ENCODE data around the gene OSBPL8.

Gene OSBPL8

DNA sequence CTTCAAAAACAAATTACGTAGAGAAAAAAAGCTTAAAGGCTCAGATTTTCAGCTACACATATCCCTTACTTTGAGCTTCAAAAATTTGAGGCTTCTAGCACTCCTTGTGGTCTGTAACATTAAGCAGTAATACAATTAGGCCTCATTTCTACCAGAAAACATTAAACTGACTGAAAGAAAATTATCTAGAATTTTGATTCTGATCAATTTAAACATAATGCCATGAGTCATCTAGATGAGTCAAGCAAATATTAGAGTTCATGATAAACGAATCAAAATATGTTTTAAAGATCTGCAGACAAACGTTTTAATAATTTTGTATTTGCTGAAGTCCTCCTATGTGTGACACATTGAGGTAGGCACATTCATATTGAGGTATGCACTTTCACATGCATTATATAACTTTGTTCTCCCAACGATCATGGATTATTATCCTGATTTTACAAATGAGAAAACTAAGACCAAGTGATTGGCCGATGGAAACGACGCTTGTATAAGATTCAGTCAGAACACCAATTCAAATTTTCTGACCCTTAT lies 4.3 kb downstream of the OSBPL8 start:
- no peak for DNase-seq

DNA sequence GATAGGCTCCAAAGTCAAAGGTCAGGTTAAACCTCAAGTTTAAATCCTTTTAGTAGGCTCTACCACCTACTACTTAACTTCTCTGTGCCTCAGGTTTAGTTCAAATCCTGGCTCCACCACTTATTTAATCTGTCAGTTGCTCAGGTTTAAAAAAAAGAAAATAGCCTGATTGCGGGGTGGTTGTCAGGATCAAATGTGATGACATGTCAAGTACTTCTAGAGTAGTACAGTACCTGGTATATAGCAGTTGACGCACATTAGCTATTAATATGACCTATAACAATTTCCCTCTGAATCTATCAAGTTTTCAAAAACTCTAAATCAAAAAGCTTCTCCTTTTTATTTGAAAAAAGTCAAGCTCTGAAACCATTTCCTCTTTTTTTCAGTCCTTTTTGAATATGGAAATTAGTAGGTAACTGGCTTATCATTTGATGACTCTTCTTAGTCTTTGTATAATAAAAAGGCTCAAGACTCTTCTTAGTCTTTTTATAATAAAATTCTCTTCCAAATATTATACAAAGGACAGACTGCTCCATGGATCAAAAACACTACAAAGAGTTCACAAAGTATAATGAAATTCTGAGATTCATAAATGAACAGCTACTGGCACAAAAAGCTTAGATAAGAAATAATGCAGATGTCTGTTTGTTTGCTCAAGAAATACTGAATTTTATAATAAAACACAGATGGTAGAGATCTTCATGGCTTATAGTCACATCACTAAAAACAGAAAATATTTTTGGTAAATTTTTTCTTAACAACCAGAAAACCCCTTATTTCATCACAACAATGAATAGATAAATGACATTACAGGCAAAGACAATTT lies 5.0 kb downstream of the OSBPL8 start:
- DNase-seq, result no peak

DNA sequence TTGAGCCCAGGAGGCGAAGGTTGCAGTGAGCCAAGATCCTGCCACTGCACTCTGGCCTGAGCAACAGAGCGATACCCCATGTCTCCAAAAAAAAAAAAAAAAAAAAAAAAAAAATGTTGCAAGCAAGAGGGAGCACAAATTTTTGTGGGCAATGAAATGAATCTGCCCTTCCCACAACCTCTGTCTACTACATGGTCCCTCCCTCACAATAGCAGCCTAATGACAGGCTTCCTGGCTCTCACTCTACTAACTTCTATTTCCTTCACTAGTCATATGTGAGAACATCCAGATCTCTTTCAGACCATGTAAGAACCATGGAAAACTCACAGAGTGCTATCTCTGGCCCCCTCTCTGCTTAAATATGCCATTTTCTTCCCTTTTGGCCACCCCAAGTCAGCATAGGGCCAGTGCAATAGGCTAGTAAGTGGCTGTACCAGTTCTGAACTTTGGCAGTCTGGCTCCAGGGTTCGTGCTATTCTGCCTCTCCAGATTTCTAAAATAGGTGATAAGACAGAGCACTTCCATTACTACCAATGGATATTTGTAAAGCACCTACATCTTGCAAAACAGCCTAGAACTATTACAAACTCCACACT lies 7.1 kb downstream of the OSBPL8 start:
- DNase-seq, result no peak

DNA sequence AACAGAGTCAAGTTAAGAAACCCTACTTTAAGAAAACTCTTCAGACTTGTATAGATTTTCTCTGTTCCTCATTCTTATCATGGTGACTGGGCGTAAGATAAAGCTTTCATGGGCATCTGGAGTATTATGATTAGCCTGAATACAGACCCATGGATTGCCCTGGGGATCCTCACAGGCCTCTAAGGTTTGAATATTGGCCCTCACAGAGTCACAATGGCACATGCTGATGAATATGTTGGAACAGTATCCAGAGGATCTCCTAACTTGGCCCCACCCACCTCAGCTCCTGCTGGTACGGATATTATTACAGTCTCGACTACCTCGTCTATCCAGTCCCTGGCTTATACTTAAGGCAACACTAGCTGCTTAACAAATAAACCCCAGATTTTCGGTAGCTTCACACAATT lies 8.1 kb downstream of the OSBPL8 start:
- no peak for DNase-seq

DNA sequence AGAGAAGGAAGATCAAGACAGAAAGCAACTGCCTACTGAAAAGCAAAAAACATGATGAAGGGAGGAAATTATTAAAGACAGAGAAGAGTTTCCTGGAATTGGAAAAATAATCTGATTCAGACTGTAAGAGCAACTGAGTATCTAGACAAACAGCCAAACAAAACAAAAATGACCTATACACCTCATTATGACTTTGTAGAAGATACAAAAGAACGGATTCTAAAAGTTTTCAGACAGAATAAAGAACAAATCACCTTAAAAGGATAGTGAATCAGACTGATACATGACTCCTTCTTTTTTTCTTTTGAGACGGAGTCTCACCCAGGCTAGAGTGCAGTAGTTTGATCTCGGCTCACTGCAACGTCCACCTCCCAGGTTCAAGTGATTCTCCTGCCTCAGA lies 10.4 kb downstream of the OSBPL8 start:
- no peak for DNase-seq

DNA sequence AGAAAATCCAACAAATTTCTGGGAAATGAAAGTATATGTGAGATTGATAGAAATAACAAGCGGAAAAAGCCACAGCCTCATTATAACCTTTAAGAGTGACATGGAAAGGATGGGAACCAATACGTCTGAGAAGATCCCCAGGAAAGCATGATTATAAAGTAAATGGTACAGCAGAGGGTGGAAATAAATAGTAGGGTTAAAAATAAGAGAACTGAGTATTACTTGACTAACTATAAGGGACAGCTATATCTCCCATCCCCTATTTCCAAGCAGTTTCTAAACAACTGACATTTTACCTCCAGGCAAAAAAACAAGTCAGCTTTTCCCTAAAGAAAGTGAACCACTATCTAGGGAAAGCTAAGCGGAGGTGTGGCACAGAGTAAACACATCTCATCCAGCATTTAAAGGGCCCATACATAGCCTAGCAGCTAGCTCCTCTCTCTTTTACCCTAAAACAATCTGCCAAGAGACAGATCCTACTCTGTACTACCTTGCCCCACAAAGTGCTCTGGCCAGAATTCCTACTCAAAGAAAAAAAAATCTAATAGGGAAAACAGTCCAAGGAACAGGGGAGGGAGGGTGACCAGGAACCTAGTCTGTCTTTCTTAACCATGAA lies 11.2 kb downstream of the OSBPL8 start:
- DNase-seq, result no peak

DNA sequence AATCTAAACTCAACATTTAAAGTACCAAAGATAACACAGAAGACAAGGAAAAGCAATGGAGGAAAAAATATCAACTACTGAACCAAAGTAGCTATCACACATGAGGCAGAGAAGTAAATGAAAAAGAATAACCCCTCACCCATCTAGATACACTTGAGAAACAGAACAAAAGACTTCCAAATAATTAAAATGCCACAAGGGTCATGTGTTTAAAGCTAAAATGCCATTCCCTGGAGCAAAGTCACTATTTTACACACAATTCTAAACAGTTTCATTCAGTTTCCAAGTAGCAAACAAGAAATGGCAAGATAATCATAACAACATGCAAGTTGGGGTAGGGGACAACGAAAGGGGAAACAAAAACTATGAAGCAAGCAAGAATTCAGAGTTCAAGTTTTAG lies 12.0 kb downstream of the OSBPL8 start:
- no peak for DNase-seq

DNA sequence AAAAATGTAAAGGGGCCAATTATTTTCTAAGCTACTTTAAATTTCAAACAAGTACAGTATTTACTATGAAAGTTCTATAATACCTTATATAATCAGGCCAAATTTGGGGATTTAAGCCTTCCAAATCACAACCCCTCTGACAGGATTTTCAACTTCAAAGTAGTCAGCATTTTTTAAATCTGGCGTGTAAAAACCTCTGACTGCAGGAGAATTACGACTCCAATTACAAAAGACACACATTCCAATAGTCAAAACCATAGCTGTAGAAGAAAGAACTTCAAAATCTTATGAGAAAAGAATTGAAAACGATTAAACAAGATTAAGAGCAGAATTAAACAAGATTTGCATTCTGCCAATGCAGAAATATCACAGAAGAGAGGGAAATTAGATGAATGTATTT lies 12.7 kb downstream of the OSBPL8 start:
- DNase-seq, result no peak

DNA sequence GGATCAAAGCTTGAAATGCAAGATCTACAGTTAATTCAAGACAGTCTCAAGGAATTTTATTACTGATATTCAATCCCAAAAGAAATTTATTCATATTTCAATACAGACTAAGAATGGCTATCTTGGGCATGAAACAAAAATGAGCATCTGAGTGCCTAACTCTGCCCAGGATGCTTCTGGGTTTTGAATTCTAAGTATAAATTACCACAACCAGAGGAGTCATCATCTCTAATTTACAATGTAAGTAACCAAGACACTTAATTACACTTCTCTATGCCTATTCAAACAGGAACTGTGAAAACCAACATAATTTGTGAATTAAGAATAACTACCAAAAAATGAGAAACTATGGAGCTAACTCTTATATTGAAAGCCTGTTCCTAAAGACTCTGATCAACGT lies 14.1 kb downstream of the OSBPL8 start:
- no peak for DNase-seq

DNA sequence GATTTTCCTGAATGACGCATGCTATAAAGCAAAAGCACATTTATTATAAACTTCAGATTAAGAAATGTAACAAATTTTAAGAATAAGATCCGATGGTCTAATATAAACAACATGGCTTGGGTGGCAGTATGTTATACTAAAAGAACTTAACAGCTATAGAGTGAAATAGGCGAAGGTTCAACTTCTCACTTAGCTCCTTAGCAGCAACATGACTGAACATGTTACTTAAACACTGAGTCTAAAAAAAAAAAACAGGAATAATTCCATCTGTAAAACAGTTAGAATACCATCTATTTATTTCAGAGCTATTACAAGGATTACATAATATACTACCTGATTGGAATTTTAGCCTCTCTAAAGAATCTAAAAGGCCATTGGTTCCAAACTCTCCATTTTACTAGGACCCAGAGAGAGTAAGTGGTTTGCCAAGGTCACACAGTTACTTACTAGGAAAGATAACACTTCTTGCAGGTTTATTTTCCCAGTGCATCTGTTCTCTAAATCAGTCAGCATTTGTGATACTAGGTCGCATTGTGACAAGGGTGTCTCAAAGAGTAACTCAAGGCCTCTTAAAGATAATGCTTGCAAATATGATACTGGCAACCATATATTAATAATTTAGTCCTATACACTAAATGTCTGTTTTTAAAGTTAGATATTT lies 14.8 kb downstream of the OSBPL8 start:
- DNase-seq, result no peak

DNA sequence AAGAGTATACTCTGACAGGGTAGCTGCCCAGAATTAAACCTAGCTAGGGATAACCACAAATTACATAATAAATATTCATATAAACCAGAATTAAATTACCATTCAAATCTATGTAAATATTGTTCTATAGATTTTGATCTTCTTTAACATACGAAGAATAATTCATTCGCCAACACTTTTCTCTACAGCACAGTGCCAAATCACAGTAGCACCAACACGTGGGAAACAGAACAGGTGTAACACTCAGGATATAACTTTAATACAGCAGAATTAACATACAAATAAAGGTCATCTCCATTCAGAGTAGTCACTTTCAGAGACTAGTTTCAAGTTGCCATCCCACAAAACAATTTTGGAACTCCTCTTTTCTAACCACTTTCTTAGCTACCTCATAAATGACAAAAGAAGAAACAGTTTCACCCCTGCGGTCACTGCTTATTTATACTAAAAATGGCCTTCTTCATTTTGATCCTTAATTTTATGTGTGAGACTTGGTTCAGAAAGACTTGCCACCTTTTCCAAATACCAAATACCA lies 15.7 kb downstream of the OSBPL8 start:
- no peak for DNase-seq

DNA sequence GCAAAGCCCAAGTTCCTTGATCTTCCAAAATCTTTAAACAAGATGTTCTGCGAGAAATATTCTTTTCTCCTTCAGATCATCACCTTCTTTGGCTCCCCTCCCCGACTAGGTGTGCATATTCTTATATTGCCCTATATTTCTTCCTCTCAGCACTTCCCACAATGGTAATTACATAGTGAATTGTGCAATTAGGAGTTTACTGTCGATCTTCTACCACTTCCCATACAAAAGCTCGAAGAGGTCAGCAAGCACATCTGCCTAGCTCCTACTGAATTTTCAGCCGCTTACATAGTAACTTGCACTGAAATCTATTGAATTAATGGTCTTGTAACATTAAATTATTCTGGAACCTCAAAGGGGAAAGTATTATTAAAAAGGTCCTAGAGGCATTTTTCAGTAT lies 16.7 kb downstream of the OSBPL8 start:
- no peak for DNase-seq

DNA sequence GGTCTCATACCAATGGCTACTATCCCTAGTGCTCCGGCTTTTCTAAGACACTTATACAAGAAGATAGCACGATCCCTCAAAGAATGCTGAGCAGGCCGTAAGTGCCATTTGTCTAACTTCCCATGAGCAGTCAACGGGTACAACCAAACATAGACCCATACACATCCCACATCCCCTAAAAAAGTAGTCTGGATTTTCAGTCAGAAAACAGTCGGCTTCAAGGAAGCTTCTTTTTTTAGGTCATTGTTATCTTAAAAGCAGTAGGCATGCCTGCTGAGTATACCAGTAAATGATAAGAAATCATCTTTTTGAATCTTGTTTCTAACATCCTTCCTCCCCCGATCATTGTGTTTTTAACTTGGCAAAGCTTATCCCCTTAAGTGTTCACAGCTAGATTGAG lies 19.8 kb downstream of the OSBPL8 start:
- no peak for DNase-seq

DNA sequence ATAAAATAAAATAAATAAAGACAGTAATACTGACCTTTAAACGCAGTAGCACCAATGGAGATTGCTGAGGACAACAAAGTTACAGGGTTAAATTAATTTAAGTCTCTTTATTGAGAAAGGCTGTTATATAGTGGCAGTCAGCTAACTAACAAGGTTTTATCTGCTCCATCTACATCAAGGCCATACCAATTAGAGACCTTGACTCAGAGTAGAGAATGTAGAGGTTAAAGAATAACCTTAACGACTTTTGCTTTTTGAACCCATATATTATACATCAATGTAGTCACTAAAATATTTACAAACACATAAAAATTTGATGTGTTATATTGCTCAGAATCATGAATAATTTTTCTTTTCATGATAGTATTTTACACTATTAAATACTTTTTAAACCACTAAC lies 21.6 kb downstream of the OSBPL8 start:
- DNase-seq, result no peak

DNA sequence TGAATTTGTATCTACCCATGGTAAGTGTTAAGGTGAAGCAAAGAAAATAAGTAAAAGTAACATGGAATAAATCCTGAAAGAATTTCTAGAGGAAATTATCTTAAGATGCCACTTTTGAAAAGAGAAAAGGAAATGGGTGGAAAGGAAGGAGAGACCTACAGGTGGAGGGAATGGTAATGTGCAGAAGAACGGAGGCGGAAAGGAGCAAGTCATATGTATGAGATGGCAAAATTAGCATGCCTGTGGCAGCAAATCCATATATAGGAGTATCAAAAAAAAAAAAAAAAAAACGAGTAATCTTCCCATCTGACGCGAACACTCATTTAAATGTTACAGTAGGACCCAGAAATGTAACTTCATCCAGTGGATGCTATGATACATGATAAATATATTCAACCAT lies 23.0 kb downstream of the OSBPL8 start:
- no peak for DNase-seq

DNA sequence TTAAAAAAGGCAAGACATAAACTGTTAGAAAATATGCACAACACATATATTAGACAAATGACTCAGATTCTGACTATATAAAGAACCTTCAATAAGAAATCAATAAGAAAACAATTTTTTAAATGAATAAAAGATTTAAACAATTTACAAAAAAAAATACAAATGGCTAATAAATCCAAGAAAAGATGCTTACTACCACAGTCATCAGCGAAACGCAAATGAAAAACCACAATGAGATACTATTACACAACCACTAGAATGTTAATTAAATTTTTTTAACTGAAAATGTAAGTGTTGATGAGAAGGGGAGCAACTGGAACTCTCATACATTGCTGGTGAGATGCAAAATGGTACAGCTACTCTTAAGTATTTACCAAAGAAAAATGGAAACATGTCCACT lies 24.4 kb downstream of the OSBPL8 start:
- DNase-seq, result no peak

DNA sequence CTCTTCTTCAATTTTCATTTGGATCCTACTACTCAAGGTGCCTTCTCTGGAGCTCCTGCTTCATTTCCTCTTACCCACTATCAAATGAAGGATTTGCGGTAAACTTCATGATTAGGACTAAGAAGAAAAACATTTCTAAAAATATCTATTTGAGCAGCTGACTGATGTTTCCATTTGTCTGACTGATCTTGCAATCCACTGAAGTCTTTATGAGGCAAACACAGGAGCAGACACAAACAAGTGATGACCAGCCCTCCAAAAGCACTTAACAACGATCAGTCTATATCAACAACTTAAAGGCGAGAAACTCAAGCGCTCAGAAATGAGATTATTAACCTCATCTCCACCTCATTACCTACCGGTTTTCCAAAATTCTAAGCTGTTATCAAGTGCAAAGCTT lies 26.2 kb downstream of the OSBPL8 start:
- no peak for DNase-seq

DNA sequence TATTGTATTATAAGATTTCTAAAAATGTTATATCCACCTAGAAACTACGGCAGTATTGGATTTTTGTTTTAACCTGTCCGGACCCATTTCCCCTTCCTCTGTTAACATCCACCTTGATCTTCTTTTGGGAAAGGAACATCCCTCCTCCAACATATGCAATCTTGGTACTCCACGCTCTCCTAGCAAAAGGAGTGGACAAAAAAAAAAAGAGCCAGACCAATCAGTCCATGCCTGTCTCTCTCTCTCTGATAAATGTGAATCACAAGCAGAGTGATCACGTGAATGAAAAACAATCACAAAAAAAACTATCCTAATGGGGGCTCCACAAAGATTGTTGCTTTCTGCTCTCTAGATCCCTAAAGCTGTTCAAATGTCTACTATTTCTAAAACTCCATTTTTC lies 27.1 kb downstream of the OSBPL8 start:
- no peak for DNase-seq

DNA sequence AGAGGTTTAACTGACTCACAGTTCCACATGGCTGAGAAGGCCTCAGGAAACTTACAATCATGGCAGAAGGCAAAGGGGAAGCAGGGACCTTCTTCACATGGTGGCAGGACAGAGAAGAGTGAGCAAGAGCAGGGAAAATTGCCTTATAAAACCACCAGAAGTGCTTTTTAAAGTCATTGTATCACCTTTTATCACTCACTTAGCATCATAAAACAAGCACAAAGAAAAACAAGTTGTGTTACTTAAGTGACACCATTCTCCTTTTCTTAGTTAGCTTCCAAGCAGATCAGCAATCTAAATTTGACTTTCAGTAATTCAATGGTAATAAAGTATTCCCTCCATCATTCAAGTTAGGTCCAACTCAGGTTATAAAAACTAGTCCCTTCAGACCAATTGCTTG lies 28.5 kb downstream of the OSBPL8 start:
- DNase-seq, result no peak

DNA sequence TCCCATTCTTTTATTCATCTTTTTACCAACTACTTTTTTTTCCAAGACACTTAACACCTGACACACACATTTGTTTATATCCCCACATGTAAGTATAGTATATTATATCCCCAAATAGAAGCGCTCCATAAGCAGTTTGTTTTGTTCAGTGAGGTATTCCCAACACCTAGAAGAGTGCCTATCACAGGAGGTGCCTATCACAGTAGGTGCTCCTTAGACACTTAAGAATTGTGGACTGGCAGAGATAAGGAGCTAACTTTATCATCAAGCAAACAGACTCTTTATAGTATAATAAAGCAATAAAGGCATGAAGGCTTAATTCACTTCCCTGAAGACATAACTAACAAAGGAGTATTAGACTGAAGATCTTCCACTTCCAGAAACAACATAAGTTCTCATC lies 29.1 kb downstream of the OSBPL8 start:
- DNase-seq, result no peak

DNA sequence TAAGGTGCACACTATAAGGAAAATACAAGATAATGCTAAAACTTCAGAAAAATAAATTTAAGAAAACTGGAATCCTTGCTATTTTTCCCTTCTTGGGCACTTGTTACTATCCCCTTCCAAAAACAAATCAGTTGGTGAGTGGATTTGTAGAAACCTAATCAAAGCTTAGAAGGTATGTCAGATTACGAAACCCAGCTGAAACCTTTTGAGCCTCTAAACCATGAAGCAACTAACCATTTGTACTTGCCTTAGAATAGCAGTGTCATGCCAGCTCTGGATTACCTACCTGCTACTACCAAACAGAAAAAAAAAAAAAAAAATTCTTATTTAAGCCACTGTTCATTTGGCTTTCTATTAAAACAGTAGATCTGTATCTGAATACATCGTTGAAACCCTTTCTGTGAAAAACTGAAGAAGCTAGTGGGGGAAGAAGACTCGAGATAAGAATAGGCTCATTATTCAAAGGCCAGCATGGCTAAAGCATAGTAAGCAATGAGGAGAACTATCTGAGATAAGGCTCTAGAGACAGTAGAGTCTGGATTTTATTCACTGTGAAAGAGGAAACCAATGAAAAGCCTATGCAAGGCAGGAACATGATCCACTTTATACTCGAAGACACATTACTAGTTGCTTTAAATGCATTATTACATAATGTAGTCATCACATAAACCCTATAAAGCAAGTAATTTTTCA lies 30.2 kb downstream of the OSBPL8 start:
- DNase-seq, result no peak

DNA sequence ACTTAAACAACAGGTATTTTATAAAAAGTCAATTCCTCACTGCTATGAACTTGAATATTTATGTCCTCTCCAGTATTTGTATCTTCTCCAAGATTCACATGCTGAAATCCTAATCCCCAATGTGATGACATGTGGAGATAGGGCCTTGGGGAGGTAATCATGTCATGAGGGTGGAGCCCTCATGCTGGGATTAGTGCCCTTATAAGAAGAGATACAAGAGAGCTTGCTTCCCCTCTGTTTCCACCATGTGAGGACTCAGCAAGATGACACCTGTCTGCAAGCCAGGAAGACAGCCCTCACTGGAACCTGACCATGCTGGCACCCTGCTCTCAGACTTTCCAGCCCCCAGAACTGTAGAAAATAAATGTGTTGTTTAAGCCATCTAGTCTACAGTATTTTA lies 36.2 kb downstream of the OSBPL8 start:
- no peak for DNase-seq

DNA sequence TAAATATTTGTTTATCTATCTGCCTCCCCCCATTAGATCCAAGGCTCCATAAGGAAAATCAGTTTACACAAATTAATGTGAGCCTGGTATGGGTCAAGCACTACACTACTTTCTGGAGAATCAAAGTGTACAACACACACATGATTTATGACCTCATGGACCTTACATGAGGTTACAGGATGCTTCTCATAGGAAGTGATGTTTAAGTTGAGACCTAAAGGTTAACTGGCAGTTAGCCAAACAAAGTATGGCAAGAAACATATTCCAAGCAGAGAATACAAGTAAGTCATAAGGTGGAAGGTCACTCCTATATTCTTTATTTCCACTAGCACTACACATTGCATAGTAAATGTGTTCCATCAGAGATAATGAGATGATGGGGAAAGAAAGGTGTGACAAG lies 39.2 kb downstream of the OSBPL8 start:
- no peak for DNase-seq

Data from CD4-positive, alpha-beta T cell treated with Interferon gamma for 1 hour (primary cell).